AG10803 (cell line): ENCODE measurements around the gene B3GNT5.

Source experiments
- DNase-seq: peaks from one replicate; pipeline ENCODE4 v3.0.0; 2010; ENCODE audit warnings: low read depth
- H3K4me3 ChIP-seq: 2 replicates; pipeline ENCODE4 v1.5.1; 2011; ENCODE audit warnings: mild to moderate bottlenecking, low read length, control low read depth
- TF ChIP-seq, protein P1 (sequence below): conservative IDR thresholded peaks from 2 replicates; pipeline ENCODE4 v1.5.1; 2011; ENCODE audit warnings: mild to moderate bottlenecking, low read length, control low read depth, inconsistent platforms

Gene B3GNT5

DNA sequence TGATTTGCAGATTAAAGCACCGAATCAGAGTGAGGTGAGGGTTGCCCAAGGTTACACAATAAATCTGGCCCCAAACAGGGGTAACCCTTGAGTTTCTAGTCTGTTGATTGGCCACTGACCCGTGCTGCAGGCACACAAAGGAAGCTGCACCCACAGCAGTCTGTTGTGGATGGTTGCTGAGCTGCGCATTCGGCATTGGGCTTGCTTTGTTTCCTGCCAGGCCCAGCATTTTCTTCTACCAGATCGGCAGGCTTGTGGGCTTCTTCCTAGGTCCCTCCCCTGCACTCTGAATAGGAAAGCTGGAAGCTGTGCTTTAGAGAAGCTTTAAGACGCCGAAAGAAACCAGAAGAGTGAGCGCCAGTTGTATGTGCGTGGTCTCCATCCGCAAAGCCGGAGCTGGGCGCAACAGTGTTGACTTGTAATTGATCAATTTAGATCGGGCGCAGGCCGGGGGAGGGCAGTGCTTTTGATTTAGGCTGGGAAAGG lies 12.1 kb downstream of the B3GNT5 start:
- DNase-seq: peak; percentile 13
- TF ChIP-seq, protein P1, sequence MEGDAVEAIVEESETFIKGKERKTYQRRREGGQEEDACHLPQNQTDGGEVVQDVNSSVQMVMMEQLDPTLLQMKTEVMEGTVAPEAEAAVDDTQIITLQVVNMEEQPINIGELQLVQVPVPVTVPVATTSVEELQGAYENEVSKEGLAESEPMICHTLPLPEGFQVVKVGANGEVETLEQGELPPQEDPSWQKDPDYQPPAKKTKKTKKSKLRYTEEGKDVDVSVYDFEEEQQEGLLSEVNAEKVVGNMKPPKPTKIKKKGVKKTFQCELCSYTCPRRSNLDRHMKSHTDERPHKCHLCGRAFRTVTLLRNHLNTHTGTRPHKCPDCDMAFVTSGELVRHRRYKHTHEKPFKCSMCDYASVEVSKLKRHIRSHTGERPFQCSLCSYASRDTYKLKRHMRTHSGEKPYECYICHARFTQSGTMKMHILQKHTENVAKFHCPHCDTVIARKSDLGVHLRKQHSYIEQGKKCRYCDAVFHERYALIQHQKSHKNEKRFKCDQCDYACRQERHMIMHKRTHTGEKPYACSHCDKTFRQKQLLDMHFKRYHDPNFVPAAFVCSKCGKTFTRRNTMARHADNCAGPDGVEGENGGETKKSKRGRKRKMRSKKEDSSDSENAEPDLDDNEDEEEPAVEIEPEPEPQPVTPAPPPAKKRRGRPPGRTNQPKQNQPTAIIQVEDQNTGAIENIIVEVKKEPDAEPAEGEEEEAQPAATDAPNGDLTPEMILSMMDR: no peak

DNA sequence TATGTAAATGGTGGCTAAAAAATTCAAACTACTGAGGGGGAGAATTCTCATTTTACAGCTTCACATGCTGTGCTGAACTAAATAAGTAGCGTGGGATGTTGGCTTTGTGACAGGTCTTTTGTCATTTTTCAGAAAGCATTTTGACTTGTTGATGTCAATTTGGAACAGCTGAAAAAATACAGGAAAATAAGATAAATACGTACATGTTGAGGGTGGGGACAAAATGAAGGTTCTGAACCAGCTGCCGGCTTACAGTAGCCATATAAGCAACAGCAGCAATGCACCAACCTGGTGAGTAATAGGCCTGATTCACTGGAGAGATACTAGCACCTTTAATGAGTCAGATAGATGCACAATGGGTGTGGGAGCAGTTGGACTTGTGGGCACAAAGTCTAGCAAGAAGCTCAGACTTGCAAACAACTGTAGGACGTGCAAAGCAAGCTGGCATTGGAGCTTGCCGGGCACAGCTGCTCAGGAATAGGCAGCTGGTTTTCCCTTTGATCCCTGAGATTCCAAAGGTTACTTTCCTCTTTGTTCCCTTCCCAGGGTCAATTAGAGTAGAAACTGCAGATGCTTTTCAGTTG lies 12.9 kb downstream of the B3GNT5 start:
- peak; percentile 44 for DNase-seq
- TF ChIP-seq, protein P1: no peak
- H3K4me3 ChIP-seq: no peak overlapping the region

More for the DNA sequence above, 12.1 kb downstream of the B3GNT5 start:
- no peak overlapping the region for H3K4me3 ChIP-seq

DNA sequence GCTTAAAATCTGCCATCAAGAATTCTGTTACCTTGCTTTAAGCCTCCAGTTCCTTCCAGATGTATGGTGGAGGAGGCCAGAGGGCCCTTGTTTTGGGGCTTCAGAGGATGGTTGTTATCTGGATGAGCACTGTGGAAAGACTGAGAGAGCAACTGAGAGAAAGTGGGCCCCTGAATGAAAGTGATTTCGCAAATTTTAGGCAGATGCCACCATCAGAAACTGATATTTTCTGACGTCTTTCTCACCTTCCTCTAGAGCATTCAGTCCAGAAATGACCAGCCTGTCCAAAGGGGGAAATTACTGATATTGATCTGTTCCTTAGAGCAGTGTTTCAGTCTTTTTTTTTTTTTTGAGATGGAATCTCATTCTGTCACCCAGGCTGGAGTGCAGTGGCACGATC lies 13.4 kb downstream of the B3GNT5 start:
- no peak overlapping the region for H3K4me3 ChIP-seq
- no peak for DNase-seq
- TF ChIP-seq, protein P1: no peak

DNA sequence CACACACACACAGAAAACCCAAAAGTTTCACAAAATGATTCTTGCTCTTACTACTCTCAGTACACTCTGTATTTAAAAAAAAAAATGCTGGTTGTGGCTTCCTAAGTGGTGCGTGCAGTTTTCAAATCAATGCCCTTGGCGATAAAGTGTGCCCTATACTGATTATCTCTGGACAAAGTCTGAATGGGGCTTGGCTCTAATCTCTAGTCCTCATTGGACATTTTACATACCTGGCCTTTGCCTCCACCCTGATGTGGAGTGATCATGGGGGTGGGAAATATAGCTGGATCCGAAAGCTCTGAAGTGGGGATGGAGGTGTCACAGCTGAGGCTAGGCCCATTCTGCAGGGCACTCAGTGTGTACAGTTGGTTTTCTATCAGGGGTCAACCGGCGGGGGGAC lies 14.1 kb downstream of the B3GNT5 start:
- TF ChIP-seq, protein P1: no peak
- no peak overlapping the region for H3K4me3 ChIP-seq
- DNase-seq: no peak

DNA sequence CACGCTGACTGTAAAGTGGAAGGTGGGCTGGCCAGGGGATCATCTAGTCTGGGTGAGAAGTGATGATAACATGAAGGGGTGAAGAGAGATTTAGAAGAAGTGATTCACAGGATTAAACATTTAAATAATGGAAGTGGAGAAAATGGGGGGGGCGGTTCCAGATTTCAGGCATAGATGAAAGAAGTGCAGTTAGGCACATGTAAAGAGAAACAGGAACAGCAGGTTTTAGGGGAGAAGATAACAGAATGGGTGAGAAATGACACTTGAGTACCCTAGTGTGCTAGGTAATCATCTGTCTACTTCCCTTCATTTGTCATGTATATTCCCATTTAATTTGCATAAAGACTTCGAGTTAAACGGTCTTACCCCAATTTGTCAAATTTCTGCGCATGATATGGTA lies 15.3 kb downstream of the B3GNT5 start:
- TF ChIP-seq, protein P1: no peak
- H3K4me3 ChIP-seq: no peak overlapping the region
- no peak for DNase-seq

DNA sequence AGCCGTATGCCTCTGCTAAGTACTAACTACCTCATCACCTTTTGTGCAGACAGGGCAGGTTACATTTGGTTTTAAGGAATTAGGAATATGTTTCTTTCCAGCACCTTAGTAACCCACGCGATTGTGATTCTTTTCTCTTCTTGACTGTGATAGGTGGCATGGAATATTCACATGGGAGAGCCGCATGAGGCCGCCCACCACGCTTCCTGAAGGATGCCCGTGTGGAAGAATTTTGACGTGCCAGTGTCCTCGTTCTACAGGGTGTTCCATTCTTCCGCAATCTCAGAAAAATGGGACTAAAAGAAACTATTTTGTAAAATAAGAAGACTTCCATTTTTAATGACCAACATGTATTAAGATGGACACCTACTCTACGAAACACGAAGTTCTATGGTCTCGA lies 16.3 kb downstream of the B3GNT5 start:
- TF ChIP-seq, protein P1: no peak
- no peak overlapping the region for H3K4me3 ChIP-seq
- no peak for DNase-seq

DNA sequence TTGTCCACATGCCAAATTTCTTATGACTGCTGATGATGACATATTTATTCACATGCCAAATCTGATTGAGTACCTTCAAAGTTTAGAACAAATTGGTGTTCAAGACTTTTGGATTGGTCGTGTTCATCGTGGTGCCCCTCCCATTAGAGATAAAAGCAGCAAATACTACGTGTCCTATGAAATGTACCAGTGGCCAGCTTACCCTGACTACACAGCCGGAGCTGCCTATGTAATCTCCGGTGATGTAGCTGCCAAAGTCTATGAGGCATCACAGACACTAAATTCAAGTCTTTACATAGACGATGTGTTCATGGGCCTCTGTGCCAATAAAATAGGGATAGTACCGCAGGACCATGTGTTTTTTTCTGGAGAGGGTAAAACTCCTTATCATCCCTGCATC lies 17.3 kb downstream of the B3GNT5 start:
- H3K4me3 ChIP-seq: no peak overlapping the region
- TF ChIP-seq, protein P1: no peak
- DNase-seq: no peak
